Measurements from ENCODE around the gene C3orf80. TPM values are rescaled to one million over a fixed set of nuclear protein-coding genes. Genes with fewer than 3 reads are reported as not detected.
A peak's percentile ranks its signal among the peaks of the same experiment; 100 is the strongest.

C3orf80 gene
- total and polyA plus RNA-seq, 2 donors from 2014 or later, result 0.13 to 0.63 TPM

- no peaks in the 10 kb centered on the region for H3K27me3 ChIP-seq (ENCODE audit: control insufficient read depth, insufficient read depth, low read length)
- no peak overlapping the region for H3K4me3 ChIP-seq (ENCODE audit: low read length in 3 of 3)
- FAIRE-seq, result no peak
- TF ChIP-seq CTCF (IDR thresholded peaks at IDR 0.05; ENCODE audit: borderline replicate concordance, extremely low read depth, insufficient read depth), result no peak
- no peaks in the 10 kb centered on the region for H3K36me3 ChIP-seq (ENCODE audit: control insufficient read depth in 2 of 3, insufficient read depth in 3 of 3, low read length in 3 of 3)
- no peaks in the 10 kb centered on the region for H3K4me1 ChIP-seq (ENCODE audit: control insufficient read depth in 2 of 3, insufficient read depth in 2 of 3, low read depth in 1 of 3, low read length in 3 of 3)
- H3K27ac ChIP-seq (ENCODE audit: low read depth in 2 of 2, low read length in 2 of 2), result no peak overlapping the region
- no peak for DNase-seq
- no peaks in the 10 kb centered on the region for H3K9me3 ChIP-seq (ENCODE audit: control insufficient read depth in 2 of 3, insufficient read depth in 1 of 3, low read length in 3 of 3)
- intact Hi-C loops (cut with DNase I), result no loop called here
- H3K9ac ChIP-seq (ENCODE audit: low read length in 3 of 3), result no peak overlapping the region
Measured at GRCh38 chr3:160205606-160206005, 19.6 kb upstream of the C3orf80 start.

- no peak overlapping the region for H3K9ac ChIP-seq (ENCODE audit: low read length in 3 of 3)
- H3K27me3 ChIP-seq (ENCODE audit: control insufficient read depth, insufficient read depth, low read length), result no peaks in the 10 kb centered on the region
- no peak overlapping the region for H3K4me3 ChIP-seq (ENCODE audit: low read length in 3 of 3)
- H3K27ac ChIP-seq (ENCODE audit: low read depth in 2 of 2, low read length in 2 of 2), result no peak overlapping the region
- H3K36me3 ChIP-seq (ENCODE audit: control insufficient read depth in 2 of 3, insufficient read depth in 3 of 3, low read length in 3 of 3), result no peaks in the 10 kb centered on the region
- H3K9me3 ChIP-seq (ENCODE audit: control insufficient read depth in 2 of 3, insufficient read depth in 1 of 3, low read length in 3 of 3), result no peaks in the 10 kb centered on the region
- DNase-seq (no peak), FAIRE-seq (no peak)
- intact Hi-C loops (cut with DNase I), result no loop called here
- no peaks in the 10 kb centered on the region for H3K4me1 ChIP-seq (ENCODE audit: control insufficient read depth in 2 of 3, insufficient read depth in 2 of 3, low read depth in 1 of 3, low read length in 3 of 3)
- TF ChIP-seq CTCF (IDR thresholded peaks at IDR 0.05; ENCODE audit: borderline replicate concordance, extremely low read depth, insufficient read depth), result no peak
Measured at GRCh38 chr3:160210341-160210740, 14.9 kb upstream of the C3orf80 start.

- FAIRE-seq (no peak), DNase-seq (peak in 1 of 5 donors; percentile 10)
- no peaks in the 10 kb centered on the region for H3K27me3 ChIP-seq (ENCODE audit: control insufficient read depth, insufficient read depth, low read length)
- H3K4me1 ChIP-seq (ENCODE audit: control insufficient read depth in 2 of 3, insufficient read depth in 2 of 3, low read depth in 1 of 3, low read length in 3 of 3), result no peaks in the 10 kb centered on the region
- intact Hi-C loops (cut with DNase I), result no loop called here
- no peak overlapping the region for H3K27ac ChIP-seq (ENCODE audit: low read depth in 2 of 2, low read length in 2 of 2)
- no peak for TF ChIP-seq CTCF (IDR thresholded peaks at IDR 0.05; ENCODE audit: borderline replicate concordance, extremely low read depth, insufficient read depth)
- H3K9me3 ChIP-seq (ENCODE audit: control insufficient read depth in 2 of 3, insufficient read depth in 1 of 3, low read length in 3 of 3), result no peaks in the 10 kb centered on the region
- no peak overlapping the region for H3K4me3 ChIP-seq (ENCODE audit: low read length in 3 of 3)
- no peaks in the 10 kb centered on the region for H3K36me3 ChIP-seq (ENCODE audit: control insufficient read depth in 2 of 3, insufficient read depth in 3 of 3, low read length in 3 of 3)
- no peak overlapping the region for H3K9ac ChIP-seq (ENCODE audit: low read length in 3 of 3)
Measured at GRCh38 chr3:160210799-160211221, 14.4 kb upstream of the C3orf80 start.

- TF ChIP-seq CTCF (IDR thresholded peaks at IDR 0.05; ENCODE audit: borderline replicate concordance, extremely low read depth, insufficient read depth), result no peak
- DNase-seq, result no peak
- intact Hi-C loops (cut with DNase I), result no loop called here
Measured at GRCh38 chr3:160213191-160213590, 12.0 kb upstream of the C3orf80 start.

More at GRCh38 chr3:160213191-160213590, 12.0 kb upstream of the C3orf80 start:
- no peaks in the 10 kb centered on the region for H3K9me3 ChIP-seq (ENCODE audit: control insufficient read depth in 2 of 3, insufficient read depth in 1 of 3, low read length in 3 of 3)
- H3K27me3 ChIP-seq (ENCODE audit: control insufficient read depth, insufficient read depth, low read length), result no peaks in the 10 kb centered on the region
- H3K4me1 ChIP-seq (ENCODE audit: control insufficient read depth in 2 of 3, insufficient read depth in 2 of 3, low read depth in 1 of 3, low read length in 3 of 3), result no peaks in the 10 kb centered on the region
- H3K27ac ChIP-seq (ENCODE audit: low read depth in 2 of 2, low read length in 2 of 2), result no peak overlapping the region
- H3K4me3 ChIP-seq (ENCODE audit: low read length in 3 of 3), result no peak overlapping the region
- H3K9ac ChIP-seq (ENCODE audit: low read length in 3 of 3), result no peak overlapping the region
- FAIRE-seq, result no peak
- no peaks in the 10 kb centered on the region for H3K36me3 ChIP-seq (ENCODE audit: control insufficient read depth in 2 of 3, insufficient read depth in 3 of 3, low read length in 3 of 3)
